GM21723 (cell line): ENCODE results near the gene MVD.

Experiments used
- ATAC-seq: cut with Tn5 transposase; IDR thresholded peaks from one replicate; pipeline ENCODE4 v1.9.1; 2021; ENCODE audit warnings: mild to moderate bottlenecking, moderate library complexity; ENCODE audit not compliant: unreplicated experiment

MVD gene, protein sequence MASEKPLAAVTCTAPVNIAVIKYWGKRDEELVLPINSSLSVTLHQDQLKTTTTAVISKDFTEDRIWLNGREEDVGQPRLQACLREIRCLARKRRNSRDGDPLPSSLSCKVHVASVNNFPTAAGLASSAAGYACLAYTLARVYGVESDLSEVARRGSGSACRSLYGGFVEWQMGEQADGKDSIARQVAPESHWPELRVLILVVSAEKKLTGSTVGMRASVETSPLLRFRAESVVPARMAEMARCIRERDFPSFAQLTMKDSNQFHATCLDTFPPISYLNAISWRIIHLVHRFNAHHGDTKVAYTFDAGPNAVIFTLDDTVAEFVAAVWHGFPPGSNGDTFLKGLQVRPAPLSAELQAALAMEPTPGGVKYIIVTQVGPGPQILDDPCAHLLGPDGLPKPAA

DNA sequence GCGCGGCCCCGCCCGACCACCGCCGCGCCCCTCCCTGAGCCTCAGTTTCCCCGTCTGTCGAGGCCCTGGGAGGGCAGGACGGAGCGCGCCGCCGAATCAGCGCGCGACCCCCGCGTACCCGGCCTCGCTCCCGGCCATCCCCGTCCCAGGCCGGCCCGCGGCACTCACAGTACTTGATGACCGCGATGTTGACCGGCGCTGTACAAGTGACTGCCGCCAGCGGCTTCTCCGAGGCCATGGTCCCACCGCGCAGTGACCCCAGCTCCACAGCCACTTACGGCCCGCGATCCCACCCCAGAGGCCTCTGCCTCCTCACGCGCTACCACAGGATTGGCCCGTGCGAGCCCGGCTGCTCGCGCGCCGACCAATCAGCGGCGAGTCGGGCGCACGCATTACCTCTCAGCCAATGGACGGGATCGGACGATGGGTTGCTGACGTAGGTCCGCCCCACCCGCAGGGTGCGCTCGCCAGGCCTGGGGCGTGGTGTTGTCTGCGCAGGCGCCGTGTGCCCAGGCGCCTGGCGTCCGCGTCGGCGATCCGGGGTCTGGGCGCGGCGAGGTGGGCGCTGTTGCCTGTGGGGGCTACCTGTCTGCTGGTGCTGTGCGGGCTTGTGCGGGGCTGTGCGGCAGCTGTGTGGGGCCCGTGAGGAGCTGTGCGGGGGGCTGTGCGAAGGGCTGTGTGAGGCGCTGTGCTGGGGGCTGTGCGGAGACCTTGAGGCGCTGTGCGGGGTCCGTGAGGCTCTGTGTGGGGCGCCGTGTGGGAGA lies at the start of gene MVD:
TSS of gene MVD (minus strand) at position 249 of the 764 bp plus-strand sequence. CDS start at position 238, 11 bp downstream.
- peak; percentile 89 for ATAC-seq

DNA sequence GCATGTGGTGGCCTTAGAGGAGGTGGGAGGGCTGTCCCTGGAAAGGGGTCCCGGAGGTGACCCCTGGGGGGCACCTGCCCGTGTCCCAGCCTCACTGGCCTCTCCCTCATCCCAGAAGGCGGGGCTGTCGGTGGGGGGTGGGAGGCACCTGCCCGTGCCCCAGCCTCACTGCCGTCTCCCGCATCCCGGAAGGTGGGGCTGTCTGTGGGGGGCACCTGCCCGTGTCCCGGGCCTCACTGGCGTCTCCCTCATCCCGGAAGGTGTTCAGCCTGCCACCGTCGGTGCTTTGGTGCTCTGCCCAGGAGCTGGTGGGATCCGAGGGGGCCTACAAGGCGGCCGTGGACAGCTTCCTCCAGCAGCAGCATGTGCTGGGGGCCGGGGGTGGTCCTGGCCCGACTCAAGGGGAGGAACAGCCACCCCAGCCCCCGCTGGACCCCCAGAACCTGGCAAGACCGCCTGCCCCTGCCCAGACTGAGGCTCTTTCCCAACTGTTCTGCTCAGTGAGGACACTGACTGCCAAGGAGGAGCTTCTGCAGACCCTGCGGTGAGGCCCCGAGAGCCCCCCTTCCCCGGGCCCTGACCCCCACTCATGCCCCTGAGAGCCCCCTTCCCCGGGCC lies 49.6 kb upstream of the MVD start:
- no peak for ATAC-seq

DNA sequence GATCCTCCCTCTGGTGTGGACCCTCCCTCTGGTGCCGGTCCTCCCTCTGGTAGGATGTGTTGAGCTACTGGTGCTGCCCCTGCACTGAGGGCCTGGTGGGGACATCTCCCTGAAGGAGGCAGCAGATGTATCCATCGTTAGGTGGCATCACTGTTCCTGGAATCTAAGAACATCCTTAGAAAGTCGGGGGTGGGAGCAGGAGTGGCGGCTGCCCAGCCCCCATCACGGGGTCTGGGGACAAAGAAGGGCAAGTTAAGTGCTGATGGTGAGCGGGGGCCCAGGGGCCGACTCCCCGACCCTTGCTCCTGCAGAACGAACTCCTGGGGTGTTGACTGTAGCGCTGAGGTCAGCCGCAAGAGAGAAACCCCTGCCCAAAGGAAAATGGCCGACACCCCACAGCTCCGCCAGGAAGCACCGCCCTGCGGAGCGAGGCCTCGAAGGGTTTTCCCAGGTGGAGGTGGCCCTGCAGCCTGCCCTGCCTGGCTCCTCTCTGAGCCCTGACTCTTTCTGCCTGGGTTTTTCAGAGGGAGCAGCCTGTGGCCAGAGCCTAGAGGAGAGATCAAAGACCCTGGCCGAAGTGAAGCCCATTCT lies 49.0 kb upstream of the MVD start:
- no peak for ATAC-seq

DNA sequence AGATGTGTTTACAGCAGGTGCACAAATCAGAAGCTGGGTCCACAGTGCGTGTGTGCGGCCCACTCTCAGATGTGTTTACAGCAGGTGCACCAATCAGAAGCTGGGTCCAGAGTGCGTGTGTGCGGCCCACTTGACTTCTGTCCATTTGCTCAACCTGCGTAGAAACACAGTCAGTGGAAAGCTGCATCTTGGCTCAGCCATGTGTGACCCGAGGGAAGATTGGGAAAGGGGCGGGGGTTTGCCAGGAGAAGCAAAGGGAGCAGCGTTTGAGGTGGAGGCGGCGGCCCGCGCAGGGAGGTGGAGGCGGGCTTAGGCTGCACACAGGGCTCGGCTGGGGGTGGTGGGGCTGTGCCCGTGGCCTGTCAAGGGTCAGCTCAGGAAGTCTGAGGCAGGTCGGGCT lies 47.7 kb upstream of the MVD start:
- ATAC-seq: no peak

DNA sequence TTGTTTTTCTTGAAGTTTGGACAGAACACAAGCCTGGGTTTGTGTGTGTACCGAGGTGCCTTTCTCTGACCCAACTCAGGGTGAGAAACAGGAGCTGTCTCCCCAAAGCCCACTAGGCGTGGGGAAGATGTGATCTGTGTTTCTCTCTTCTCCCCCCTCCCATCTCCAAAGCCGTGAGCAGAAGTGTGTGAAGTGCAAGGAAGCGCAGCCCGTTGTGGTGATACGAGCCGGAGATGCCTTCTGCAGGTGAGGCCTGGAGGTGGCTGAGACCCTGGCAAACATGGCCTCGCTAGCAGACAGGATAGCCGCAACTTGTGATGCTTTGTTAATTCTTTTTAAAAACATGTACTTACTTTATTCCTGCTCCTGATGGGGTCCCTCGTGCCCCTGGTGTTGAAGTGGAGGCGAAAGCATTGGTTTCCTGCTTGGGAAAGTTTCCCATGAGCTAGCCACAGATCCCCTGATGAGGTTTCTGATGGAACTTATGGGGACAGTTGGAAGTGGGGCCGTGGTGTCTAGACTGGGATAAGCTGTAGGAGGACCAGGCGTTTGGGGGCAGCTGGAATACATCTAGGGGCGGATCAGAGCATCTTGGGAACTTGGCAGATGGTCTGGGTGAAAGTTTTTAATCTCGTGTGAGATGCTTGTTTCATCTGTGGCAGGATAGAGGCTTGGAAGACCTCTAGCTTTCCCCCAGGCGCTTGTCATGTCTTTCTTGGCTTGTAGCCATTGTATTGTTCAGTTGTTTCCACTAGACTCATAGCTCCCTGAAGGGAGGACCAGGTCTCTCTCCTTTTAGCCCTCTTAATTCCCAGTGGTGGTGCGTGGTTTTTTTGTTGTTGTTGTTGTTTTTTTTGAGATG lies 44.3 kb upstream of the MVD start:
- no peak for ATAC-seq

DNA sequence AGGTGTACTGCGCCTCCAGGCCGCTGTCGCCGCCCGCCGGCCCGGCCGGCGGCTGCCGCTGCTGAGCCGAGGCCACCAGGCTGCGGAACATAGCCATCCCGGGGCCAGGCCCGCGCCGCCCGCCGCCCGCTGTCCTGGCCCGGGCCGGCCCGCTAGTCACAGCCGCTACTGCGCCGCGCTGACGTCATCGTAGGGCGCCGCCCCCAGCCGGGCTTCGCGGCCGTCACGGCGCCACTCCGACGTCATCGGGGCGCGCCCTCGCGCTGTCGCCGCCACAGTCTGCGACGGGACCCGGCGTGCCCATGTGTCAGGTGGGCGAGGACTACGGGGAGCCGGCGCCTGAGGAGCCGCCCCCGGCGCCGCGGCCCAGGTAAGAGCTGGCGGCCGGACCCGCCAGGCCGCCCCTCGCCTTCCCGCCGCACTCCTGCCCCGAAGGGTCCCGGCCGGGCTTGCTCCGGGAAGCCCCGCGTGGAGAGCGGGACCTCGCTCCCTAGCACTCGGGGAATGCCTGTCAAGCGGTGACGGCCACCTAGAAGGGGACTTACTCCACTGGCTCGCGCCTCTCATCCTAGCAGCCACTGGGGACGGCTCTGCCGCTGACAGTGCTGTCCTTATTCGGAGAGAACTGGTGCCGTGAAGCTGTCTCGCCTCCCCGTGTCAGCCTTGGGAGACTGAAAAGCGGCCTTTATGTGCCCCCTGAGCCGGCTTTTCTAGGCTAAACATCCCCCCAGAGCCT lies 43.5 kb upstream of the MVD start, which contains the start of the genes CTU2 and RNF166:
TSS of gene CTU2 (plus strand) at position 275 of the 736 bp plus-strand sequence. CDS start at position 303, 28 bp downstream.
TSS of gene RNF166 (minus strand) at position 180 of the 736 bp plus-strand sequence. CDS start at position 97, 83 bp downstream.
- peak; percentile 54 for ATAC-seq

DNA sequence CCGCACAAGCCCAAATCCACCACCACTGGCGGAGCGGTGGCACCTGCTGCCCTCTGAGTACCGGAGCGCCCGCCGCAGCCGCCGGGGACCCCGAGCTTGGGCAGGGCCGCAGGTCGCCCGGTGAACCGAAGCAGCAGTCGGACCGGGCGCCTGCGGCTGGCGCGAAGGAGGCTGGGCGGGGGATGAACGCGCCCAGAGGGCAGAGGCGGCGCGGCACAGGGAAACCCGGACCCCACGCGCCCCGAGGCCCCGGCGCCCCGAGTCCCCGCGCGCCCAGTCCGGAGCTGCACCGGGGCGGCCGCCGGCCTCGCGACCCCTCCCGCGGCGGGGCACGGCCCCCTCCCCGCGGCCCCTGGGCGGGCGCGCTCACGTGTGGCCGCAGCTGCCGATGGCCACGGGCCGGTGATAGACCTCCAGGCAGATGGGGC lies 42.9 kb upstream of the MVD start:
- ATAC-seq: peak; percentile 22

- ATAC-seq: no peak
These were observed 42.3 kb upstream of the MVD start for GRCh38 chr16:88705076-88705684.

DNA sequence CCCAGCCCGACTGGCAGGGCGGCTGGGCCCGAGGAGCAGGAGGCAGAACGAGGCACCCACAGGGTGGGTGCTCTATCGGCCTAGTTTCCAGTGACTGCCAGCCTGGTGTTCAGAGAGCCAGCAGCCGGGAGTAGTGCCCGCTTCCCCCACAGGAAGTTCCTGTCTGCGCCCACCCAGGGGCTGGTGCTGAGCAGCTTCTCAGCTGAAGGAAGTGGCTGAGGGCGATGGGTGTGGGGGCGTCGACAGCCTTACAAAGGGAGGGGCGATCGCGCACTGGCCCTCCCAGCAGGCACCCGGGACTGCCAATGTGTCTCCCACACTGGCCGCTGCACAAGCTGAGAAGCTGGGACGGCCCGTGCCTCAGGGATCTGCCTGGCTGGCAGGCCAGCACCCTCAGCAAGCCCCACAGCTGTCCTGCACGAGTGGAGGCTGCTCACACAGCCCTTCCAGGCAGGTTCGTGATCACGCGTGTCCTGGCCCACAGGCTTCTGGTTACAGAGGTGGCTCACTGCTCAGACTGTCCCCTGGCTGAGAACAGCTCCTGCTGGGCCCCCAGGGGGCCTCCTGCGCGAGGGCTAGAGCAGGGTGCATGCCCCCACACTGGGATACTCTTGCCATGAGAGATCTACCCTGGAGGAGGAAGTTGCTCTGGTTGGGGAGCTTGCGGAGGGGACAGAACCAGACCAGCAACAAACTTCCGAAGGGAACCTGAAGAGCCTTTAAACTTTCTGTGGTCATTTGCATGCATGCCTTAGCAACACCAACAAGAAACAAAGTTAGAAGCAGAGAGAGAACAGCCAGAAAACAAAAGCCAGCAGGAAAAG lies 40.8 kb upstream of the MVD start:
- no peak for ATAC-seq

- ATAC-seq: no peak
These were observed 39.7 kb upstream of the MVD start for GRCh38 chr16:88702371-88703210.

DNA sequence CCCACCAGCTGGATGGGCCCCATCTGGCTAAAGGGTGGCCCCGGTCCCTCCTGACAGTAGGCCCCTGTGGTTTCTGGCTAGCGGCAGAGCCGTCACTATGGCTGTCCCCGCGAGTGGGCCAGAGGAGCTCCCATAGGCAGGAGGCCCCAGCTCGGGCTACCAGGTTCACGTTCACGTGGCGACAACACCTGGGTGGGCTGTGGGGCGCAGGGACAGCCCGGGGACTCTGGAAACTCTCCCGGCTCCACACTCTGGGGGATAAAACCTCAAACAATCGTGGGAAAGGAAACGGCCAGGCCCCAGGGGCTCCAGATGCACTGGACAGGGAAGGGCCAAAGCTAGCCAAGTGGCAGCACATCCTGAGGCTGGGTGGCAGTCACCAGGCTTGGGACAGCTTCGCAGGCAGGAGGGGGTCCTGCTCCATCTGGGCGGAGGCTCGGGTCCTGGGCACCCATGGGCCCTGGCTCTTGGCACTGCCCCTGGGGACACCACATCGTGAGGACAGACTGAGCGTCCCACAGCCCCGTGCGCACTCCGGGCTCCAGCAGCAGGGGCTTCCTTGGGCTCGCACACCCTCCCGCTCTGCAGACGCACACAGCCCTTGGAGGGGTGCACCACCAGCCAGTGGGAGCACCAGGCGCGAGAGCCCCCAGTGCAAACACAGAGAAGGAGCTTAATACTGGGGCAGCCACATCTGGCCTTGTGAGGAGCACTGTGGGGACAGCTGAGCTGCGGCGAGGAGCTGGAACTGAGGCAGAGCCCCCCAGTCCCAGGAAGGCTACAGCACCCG lies 38.9 kb upstream of the MVD start:
- no peak for ATAC-seq

- ATAC-seq: peak; percentile 69
These were observed 38.0 kb upstream of the MVD start for GRCh38 chr16:88700636-88701482.

GRCh38 chr16:88700322-88700635 lies 37.4 kb upstream of the MVD start:
- no peak for ATAC-seq

DNA sequence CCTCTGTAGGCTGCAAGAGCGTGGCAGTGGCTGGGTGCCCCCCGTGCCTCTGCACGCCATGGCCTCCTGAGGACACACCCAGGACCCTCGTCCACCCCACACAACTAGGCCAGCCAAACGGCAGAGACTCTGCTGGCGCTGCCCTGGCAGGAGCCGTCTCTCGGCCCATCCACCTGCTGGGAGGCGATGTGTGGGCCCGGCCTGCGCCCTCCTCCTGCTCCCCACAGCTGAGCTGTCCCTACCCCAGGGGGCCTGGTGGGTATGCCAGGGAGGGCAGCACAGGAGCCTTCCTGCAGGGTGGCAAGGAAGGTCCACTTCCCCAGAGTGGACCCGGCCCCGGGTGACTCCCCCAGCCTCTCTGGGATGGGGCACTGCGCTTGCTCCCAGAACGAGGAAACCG lies 36.3 kb upstream of the MVD start:
- no peak for ATAC-seq

DNA sequence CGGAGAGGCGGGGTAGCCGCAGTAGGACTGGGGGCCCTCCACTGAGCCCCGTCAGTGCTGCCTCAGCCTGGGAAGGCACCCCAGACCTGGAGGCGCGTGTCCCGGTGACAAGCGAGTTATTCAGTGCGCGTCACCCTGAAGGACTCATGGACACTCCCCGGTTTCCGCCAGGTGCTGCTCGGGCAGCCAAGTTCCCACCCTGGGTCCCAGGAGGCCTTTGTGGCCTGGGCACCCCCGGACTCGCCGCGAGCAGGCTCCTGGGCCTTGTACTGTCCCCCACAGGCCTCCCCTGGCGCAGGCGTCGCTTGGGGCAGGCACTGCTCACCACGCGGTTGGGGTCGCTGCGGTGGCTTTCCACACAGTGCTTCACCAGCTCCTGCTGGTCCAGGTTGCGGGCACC lies 35.8 kb upstream of the MVD start:
- ATAC-seq: no peak
